Ovary (tissue), 9 donors: ENCODE results near the gene ATF7. TPM values are rescaled to one million over a fixed set of nuclear protein-coding genes. Genes with fewer than 3 reads are reported as not detected.
A peak's percentile ranks its signal among the peaks of the same experiment; 100 is the strongest.

Experiments used
- DNase-seq, 5 donors: peaks; one replicate each; pipeline ENCODE4 v3.0.0-alpha.2; 2019 to 2020
- H3K27ac ChIP-seq, 2 donors: fragments of 200-600 bp; one replicate each; pipeline versions ENCODE4 v1.5.1 to v1.8.0; 2019 to 2022
- H3K27me3 ChIP-seq: fragments of 200-600 bp; one replicate; pipeline ENCODE4 v1.8.0; 2022
- H3K36me3 ChIP-seq: fragments of 200-600 bp; sonication (generic); one replicate; pipeline ENCODE4 v1.5.1; 2019
- H3K4me1 ChIP-seq: one replicate; pipeline ENCODE4 v1.8.1; 2013; ENCODE audit warnings: mild to moderate bottlenecking, moderate library complexity; ENCODE audit not compliant: insufficient read depth
- H3K4me3 ChIP-seq: fragments of 200-600 bp; sonication (generic); one replicate; pipeline ENCODE4 v1.5.1; 2017
- H3K9me3 ChIP-seq, 2 donors: fragments of 200-600 bp in 1 of 2; sonication (generic) in 1 of 2; one replicate each; pipeline versions ENCODE4 v1.5.1 to v1.8.1; 2013 to 2019; ENCODE audit warnings: mild to moderate bottlenecking in 1 of 2, moderate library complexity in 1 of 2
- CTCF ChIP-seq, 3 donors: fragments of 450-650 bp in 2 of 3; fragments of 200-600 bp in 1 of 3; IDR thresholded peaks; one replicate each; pipeline versions ENCODE4 v1.5.1 to v1.8.0; 2016 to 2022; ENCODE audit warnings: antibody characterized with exemption in 3 of 3, mild to moderate bottlenecking in 1 of 3
- EP300 ChIP-seq: sonication (generic); formaldehyde crosslinking; IDR thresholded peaks from one replicate; pipeline ENCODE4 v1.6.1; 2017; ENCODE audit warnings: antibody characterized with exemption
- POLR2A ChIP-seq: fragments of 450-650 bp; IDR thresholded peaks from one replicate; pipeline ENCODE4 v1.6.1; 2017; ENCODE audit warnings: antibody characterized with exemption, mild to moderate bottlenecking, moderate library complexity
- WGBS, 3 donors: extraction: QIAGEN DNeasy Blood & Tissue Kit in 1 of 3; methylation state at CpG; one replicate each; pipeline versions ENCODE4 v1.1.5 to v1.1.7; 2013 to 2017; 5-methylcytosine and 5-hydroxymethylcytosine counted together
- intact Hi-C, 4 donors: fragments of 100-400 bp; cut with DNase I; formaldehyde crosslinking; loops; one replicate each; pipeline versions ENCODE4 v1.11.0 to v1.15.1; 2022 to 2023
- polyA plus RNA-seq, 2 donors: library from polyadenylated mRNA; stranded (reverse); fragments of 200-250 nt in 1 of 2; fragments of 350-450 nt in 1 of 2; fragmentation: Illumina TruSeq in 1 of 2; extraction: RNeasy Lipid Tissue Mini Kit (QIAGEN cat#74804) in 1 of 2; gene quantifications; one replicate each; pipeline ENCODE4 v1.2.3, GENCODE V29; 2013 to 2014
- total RNA-seq, 7 donors: library from RNA; depleted of rRNA in 2 of 7; stranded (reverse); fragments of >200 nt in 2 of 7; fragmentation: NEBNext Ultra II Directional in 3 of 7; extraction: Animal tissue kit (Norgen Biotek cat#: 25700) in 3 of 7; gene quantifications; one replicate each; pipeline versions ENCODE4 v1.1.0 to v1.2.4, GENCODE V29; 2016 to 2023
- donor health status: DM: no; HTN: no; CAD: no; lungs with moderate emphysema.
- donor health status: DM: no; HTN: no; CAD: no.
- donor health status: Bipolar disorder and iron deficiency.
- donor health status: DM: yes; HTN: yes; CAD: no.
- donor health status: DM: no; HTN: no; CAD: no.
- donor health status: DM: yes; HTN: yes; CAD: no.

The ATF7 gene
- total and polyA plus RNA-seq, 9 donors: 19.8 to 68.5 (median 41.3) TPM

DNA sequence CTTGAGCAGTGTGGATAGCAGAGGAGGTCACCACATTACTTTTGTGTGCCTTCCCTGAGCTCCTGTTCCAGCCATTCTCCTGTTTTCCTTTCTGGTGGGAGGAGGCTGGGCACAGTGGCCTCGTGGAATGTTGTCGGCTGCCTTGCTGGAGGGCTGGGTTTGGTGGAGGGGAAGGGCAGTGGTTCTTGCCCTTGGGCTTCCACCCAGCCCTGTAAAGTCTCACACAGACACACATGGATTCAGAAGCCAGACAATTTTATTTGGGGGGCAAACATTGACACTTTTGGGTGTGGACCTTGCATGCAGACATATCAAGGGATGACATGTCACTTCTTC, 119.8 kb downstream of the ATF7 start:
- no peaks in the 10 kb centered on the region for H3K9me3 ChIP-seq
- intact Hi-C loops: loop anchor here (5.0 to 10.0 kb wide), 5 partner anchors 44 to 182 kb away; partner anchors contain the start of gene AAAS (in 4 of the 4)
- TF ChIP-seq CTCF (IDR thresholded peaks at IDR 0.05) (no peak), POLR2A (no peak), EP300 (no peak)
- WGBS, 3 donors: 25 to 33% (median 25%) methylated on average over 2 of the region's 2 CpGs
- no peaks in the 10 kb centered on the region for H3K27me3 ChIP-seq
- no peaks in the 10 kb centered on the region for H3K36me3 ChIP-seq
- H3K27ac ChIP-seq: no peak overlapping the region
- no peak overlapping the region for H3K4me3 ChIP-seq
- H3K4me1 ChIP-seq: peaks cover 14% of the 10 kb centered on the region
- DNase-seq: no peak

GRCh38 chr12:53505555-53506449, 120.4 kb downstream of the ATF7 start:
- TF ChIP-seq EP300 (no peak), CTCF (IDR thresholded peaks at IDR 0.05) (no peak), POLR2A (no peak)
- Histone ChIP-seq H3K4me1 (peaks cover 14% of the 10 kb centered on the region), H3K27me3 (no peaks in the 10 kb centered on the region), H3K9me3 (no peaks in the 10 kb centered on the region), H3K4me3 (no peak overlapping the region), H3K27ac (no peak overlapping the region), H3K36me3 (no peaks in the 10 kb centered on the region)
- DNase-seq: peak in 1 of 5 donors; percentile 34
- WGBS, 3 donors: 67 to 75% (median 74%) methylated on average over 19 of the region's 19 CpGs
- intact Hi-C loops: loop anchor here (5.0 to 10.0 kb wide), 5 partner anchors 44 to 181 kb away; partner anchors contain the start of gene AAAS (in 4 of the 4)

DNA sequence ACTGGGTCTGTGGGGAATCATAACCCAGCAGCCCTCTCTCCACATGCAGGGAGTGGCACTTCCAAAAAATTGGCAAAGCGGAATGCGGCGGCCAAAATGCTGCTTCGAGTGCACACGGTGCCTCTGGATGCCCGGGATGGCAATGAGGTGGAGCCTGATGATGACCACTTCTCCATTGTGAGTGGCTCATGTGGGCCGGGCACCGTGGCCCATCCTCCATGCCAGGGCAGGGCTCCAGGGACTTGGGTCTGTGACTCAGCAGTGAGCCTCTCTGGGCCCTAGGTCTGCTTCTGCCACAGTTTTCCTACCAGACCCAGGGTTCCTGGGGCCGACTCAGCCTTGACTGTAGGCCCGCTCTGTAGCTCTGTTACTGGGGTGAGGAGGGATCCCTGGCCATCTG, 121.1 kb downstream of the ATF7 start:
- H3K9me3 ChIP-seq: no peaks in the 10 kb centered on the region
- H3K27ac ChIP-seq: no peak overlapping the region
- H3K36me3 ChIP-seq: no peaks in the 10 kb centered on the region
- 70 to 79% (median 73%) methylated on average over 10 of the region's 10 CpGs for WGBS, 3 donors
- TF ChIP-seq CTCF (IDR thresholded peaks at IDR 0.05) (no peak), EP300 (no peak), POLR2A (no peak)
- no peaks in the 10 kb centered on the region for H3K27me3 ChIP-seq
- peaks cover 14% of the 10 kb centered on the region for H3K4me1 ChIP-seq
- H3K4me3 ChIP-seq: no peak overlapping the region
- intact Hi-C loops: loop anchor here (5.0 to 10.0 kb wide), 5 partner anchors 43 to 180 kb away; partner anchors contain the start of gene AAAS (in 4 of the 4)
- peak in 2 of 5 donors; percentile 35 to 47 for DNase-seq

- peak in 2 of 5 donors; percentile 34 to 43 for DNase-seq
- Histone ChIP-seq H3K4me1 (peaks cover 14% of the 10 kb centered on the region), H3K36me3 (no peaks in the 10 kb centered on the region), H3K4me3 (no peak overlapping the region), H3K9me3 (no peaks in the 10 kb centered on the region), H3K27ac (no peak overlapping the region), H3K27me3 (no peaks in the 10 kb centered on the region)
- 45 to 51% (median 46%) methylated on average over 14 of the region's 14 CpGs for WGBS, 3 donors
- intact Hi-C loops: loop anchor here (5.0 to 10.0 kb wide), 4 partner anchors 62 to 287 kb away; partner anchors contain the start of genes AAAS (in 4 of the 4) and PRR13 (in 1 of the 4)
- TF ChIP-seq EP300: no peak
- no peak for TF ChIP-seq CTCF (IDR thresholded peaks at IDR 0.05)
- TF ChIP-seq POLR2A: no peak
Measured at GRCh38 chr12:53504004-53504920, 121.9 kb downstream of the ATF7 start.
